Fibroblast of the conjunctiva (primary cell): Measurements from ENCODE around the gene SS18L1.
"Not testable (repeated sequence)": the region's sequence is repeated elsewhere in the genome, so short reads cannot be mapped to it uniquely, and the experiment has no call there.

ENCODE experiments used
- DNase-seq: peaks from one replicate; pipeline ENCODE4 v3.0.0-alpha.2; 2010; ENCODE audit warnings: low read depth

The SS18L1 gene

GRCh38 chr20:62143081-62143956 is at the start of gene SS18L1, which contains the start of gene PSMA7:
Gene SS18L1, plus strand, starts transcription at chr20:62143769. Its CDS starts 52 bp downstream, at chr20:62143821.
Gene PSMA7, minus strand, starts transcription at chr20:62143394. Its CDS starts 91 bp downstream, at chr20:62143303.
- peak; percentile 51 for DNase-seq

- no peak for DNase-seq
Observed at GRCh38 chr20:62096421-62097380, 46.9 kb upstream of the SS18L1 start.

- no peak for DNase-seq
Observed at GRCh38 chr20:62097881-62098407, 45.6 kb upstream of the SS18L1 start.

GRCh38 chr20:62101078-62101477 is 42.5 kb upstream of the SS18L1 start:
- no peak for DNase-seq

- no peak for DNase-seq
Observed at GRCh38 chr20:62103508-62104233, 39.9 kb upstream of the SS18L1 start.

GRCh38 chr20:62104234-62104789 is 39.3 kb upstream of the SS18L1 start:
- DNase-seq: no peak

- no peak for DNase-seq
Observed at GRCh38 chr20:62104791-62105345, 38.7 kb upstream of the SS18L1 start.

- DNase-seq: no peak
Observed at GRCh38 chr20:62105592-62105991, 38.0 kb upstream of the SS18L1 start.

GRCh38 chr20:62111148-62111547 is 32.4 kb upstream of the SS18L1 start:
- DNase-seq: no peak

GRCh38 chr20:62112368-62112767 is 31.2 kb upstream of the SS18L1 start:
- DNase-seq: no peak

GRCh38 chr20:62114894-62115293 is 28.7 kb upstream of the SS18L1 start:
- DNase-seq: no peak

- DNase-seq: not testable (repeated sequence)
Observed at GRCh38 chr20:62115800-62116407, 27.7 kb upstream of the SS18L1 start.

GRCh38 chr20:62116558-62117361 is 26.8 kb upstream of the SS18L1 start:
- DNase-seq: no peak

GRCh38 chr20:62117362-62117646 is 26.3 kb upstream of the SS18L1 start:
- no peak for DNase-seq

GRCh38 chr20:62117658-62118057 is 25.9 kb upstream of the SS18L1 start:
- DNase-seq: no peak

- DNase-seq: no peak
Observed at GRCh38 chr20:62118113-62119043, 25.2 kb upstream of the SS18L1 start.

- DNase-seq: no peak
Observed at GRCh38 chr20:62119115-62119514, 24.5 kb upstream of the SS18L1 start.

- DNase-seq: no peak
Observed at GRCh38 chr20:62119591-62120364, 23.8 kb upstream of the SS18L1 start.
